MCF 10A (cell line): ENCODE results near the gene CNTNAP2. TPM values are rescaled to one million over a fixed set of nuclear protein-coding genes. Genes with fewer than 3 reads are reported as not detected.

Source experiments
- BruUV-seq: library from RNA; stranded (reverse); fragments of 400-500 nt; replicated peaks from 2 replicates; lab custom pipeline; 2021; lab: Mats Ljungman, UMichigan
- CTCF ChIA-PET: fragments of 300-600 bp; sonication (Branson Sonifier 250); formaldehyde crosslinking; extraction: SDS; loops from one replicate; lab custom pipeline; 2021; ENCODE audit warnings: antibody characterized with exemption, inconsistent platforms; lab: Yijun Ruan, JAX
- POLR2A ChIA-PET: fragments of 300-600, 350-650 bp; sonication (Branson Sonifier 250); formaldehyde crosslinking; extraction: SDS; loops from one replicate; lab custom pipeline; 2020; ENCODE audit warnings: antibody characterized with exemption, inconsistent platforms; lab: Yijun Ruan, JAX
- DNase-seq: peaks from one replicate; pipeline ENCODE4 v3.0.0-alpha.2; 2018; ENCODE audit not compliant: unreplicated experiment
- H3K27ac Mint-ChIP-seq: one replicate; pipeline ENCODE4 v1.8.0; 2022; ENCODE audit warnings: mild to moderate bottlenecking, low read depth, mixed read lengths; ENCODE audit not compliant: unreplicated experiment
- H3K27me3 Mint-ChIP-seq: one replicate; pipeline ENCODE4 v1.8.0; 2022; ENCODE audit warnings: mixed read lengths; ENCODE audit not compliant: insufficient read depth, unreplicated experiment
- H3K36me3 Mint-ChIP-seq: one replicate; pipeline ENCODE4 v1.8.0; 2022; ENCODE audit warnings: mild to moderate bottlenecking, moderate library complexity, mixed read lengths; ENCODE audit not compliant: insufficient read depth, unreplicated experiment
- H3K4me1 Mint-ChIP-seq: one replicate; pipeline ENCODE4 v1.8.0; 2022; ENCODE audit warnings: mixed read lengths; ENCODE audit not compliant: insufficient read depth, unreplicated experiment
- H3K4me3 Mint-ChIP-seq: one replicate; pipeline ENCODE4 v1.8.0; 2022; ENCODE audit warnings: mild to moderate bottlenecking, moderate library complexity, mixed read lengths; ENCODE audit not compliant: unreplicated experiment
- H3K9me3 Mint-ChIP-seq: one replicate; pipeline ENCODE4 v1.8.0; 2022; ENCODE audit warnings: mixed read lengths; ENCODE audit not compliant: unreplicated experiment
- intact Hi-C: fragments of 100-400 bp; cut with micrococcal nuclease; formaldehyde crosslinking; loops from 2 replicates; pipeline ENCODE4 v1.14.1; 2022
- total RNA-seq: library from RNA; stranded (reverse); gene quantifications from 2 replicates; pipeline ENCODE4 v1.2.3, GENCODE V29; 2022
- TF ChIP-seq, protein P1 (sequence below): fragments of 200-600 bp; IDR thresholded peaks from one replicate; pipeline ENCODE4 v1.8.0; 2022; ENCODE audit warnings: antibody characterized with exemption, mild to moderate bottlenecking; ENCODE audit not compliant: unreplicated experiment

CNTNAP2 gene
- total RNA-seq, 1 experiment from 2014 or later, result 1.1 TPM

DNA sequence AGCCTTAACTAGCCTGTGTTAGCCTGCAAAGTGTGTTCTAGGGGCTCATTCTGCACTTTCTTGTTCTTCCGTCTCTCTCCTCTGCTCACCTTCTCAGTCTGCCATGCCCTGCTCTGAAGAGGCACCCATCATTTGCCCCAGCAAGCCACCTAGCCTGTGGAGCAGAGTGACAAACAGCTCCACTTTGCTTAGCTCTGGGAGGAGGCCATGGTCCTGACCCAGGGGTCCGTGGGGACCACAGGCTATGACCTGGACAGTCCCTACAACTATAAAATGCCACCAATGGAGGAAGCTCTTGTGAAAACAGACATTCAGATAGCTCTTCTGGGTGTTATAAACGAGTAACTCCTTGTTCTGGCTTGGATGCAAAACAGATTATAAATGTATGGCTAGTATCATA lies 1029.6 kb downstream of the CNTNAP2 start:
- H3K4me1 Mint-ChIP-seq, result no peaks in the 10 kb centered on the region
- no TSS peak for BruUV-seq
- DNase-seq, result no peak
- TF ChIP-seq, protein P1, sequence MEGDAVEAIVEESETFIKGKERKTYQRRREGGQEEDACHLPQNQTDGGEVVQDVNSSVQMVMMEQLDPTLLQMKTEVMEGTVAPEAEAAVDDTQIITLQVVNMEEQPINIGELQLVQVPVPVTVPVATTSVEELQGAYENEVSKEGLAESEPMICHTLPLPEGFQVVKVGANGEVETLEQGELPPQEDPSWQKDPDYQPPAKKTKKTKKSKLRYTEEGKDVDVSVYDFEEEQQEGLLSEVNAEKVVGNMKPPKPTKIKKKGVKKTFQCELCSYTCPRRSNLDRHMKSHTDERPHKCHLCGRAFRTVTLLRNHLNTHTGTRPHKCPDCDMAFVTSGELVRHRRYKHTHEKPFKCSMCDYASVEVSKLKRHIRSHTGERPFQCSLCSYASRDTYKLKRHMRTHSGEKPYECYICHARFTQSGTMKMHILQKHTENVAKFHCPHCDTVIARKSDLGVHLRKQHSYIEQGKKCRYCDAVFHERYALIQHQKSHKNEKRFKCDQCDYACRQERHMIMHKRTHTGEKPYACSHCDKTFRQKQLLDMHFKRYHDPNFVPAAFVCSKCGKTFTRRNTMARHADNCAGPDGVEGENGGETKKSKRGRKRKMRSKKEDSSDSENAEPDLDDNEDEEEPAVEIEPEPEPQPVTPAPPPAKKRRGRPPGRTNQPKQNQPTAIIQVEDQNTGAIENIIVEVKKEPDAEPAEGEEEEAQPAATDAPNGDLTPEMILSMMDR, result no peak
- H3K27ac Mint-ChIP-seq, result no peak overlapping the region
- H3K9me3 Mint-ChIP-seq, result peaks cover 9% of the 10 kb centered on the region
- CTCF ChIA-PET, result no interaction called here
- intact Hi-C loops, result no loop called here
- H3K4me3 Mint-ChIP-seq, result no peak overlapping the region
- H3K27me3 Mint-ChIP-seq, result peaks cover 62% of the 10 kb centered on the region
- H3K36me3 Mint-ChIP-seq, result no peaks in the 10 kb centered on the region
- POLR2A ChIA-PET, result no interaction called here

DNA sequence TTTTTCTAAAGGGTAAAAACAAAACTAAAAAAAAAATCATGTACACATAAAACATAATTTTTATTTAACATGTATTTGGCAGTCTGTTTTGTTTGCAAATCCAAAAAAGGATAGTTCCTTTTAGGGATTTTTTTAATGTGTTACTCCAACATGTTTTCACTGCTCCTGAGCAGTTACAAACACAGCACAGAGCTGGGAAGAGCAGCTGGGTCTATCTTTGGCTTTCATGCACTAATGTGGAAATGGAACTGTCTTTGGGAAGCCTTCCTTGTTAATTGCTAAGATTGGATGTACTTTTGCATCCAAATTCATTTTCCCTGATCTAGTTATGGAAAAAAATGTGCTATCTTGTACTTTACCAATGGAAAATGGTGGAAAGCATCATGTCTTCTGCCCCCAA lies 1035.1 kb downstream of the CNTNAP2 start:
- H3K36me3 Mint-ChIP-seq, result no peaks in the 10 kb centered on the region
- no peak overlapping the region for H3K4me3 Mint-ChIP-seq
- no peaks in the 10 kb centered on the region for H3K4me1 Mint-ChIP-seq
- peaks cover 40% of the 10 kb centered on the region for H3K27me3 Mint-ChIP-seq
- H3K9me3 Mint-ChIP-seq, result peaks cover 9% of the 10 kb centered on the region
- ChIA-PET CTCF (no interaction called here), POLR2A (no interaction called here)
- TF ChIP-seq, protein P1, result no peak
- BruUV-seq, result no TSS peak
- no peak overlapping the region for H3K27ac Mint-ChIP-seq
- intact Hi-C loops, result no loop called here
- DNase-seq, result no peak

DNA sequence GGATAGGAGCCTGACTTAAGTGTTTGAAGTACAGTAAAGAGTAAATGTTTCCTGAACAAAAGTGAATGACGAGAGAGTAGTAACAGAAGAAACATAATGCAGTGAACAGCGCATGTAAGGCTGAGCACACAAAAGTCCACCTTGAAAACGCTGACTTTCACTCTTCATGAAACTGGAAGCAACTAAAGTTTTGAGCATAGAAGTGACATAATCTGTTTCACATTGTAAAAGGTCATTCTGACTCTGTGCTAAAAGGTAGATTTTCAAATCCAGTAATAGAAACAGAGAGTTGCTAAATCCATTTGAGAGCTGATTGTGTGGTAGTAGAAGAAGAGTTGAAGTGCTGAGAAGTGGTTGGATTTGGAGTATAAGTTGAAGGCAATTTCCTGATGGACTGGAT lies 1037.0 kb downstream of the CNTNAP2 start:
- no peaks in the 10 kb centered on the region for H3K4me1 Mint-ChIP-seq
- POLR2A ChIA-PET, result no interaction called here
- intact Hi-C loops, result no loop called here
- TF ChIP-seq, protein P1, result no peak
- no peak overlapping the region for H3K4me3 Mint-ChIP-seq
- DNase-seq, result no peak
- BruUV-seq, result no TSS peak
- peaks cover 42% of the 10 kb centered on the region for H3K27me3 Mint-ChIP-seq
- H3K9me3 Mint-ChIP-seq, result peaks cover 9% of the 10 kb centered on the region
- no peak overlapping the region for H3K27ac Mint-ChIP-seq
- CTCF ChIA-PET, result no interaction called here
- H3K36me3 Mint-ChIP-seq, result no peaks in the 10 kb centered on the region

- ChIA-PET CTCF (no interaction called here), POLR2A (no interaction called here)
- no peak overlapping the region for H3K4me3 Mint-ChIP-seq
- DNase-seq, result no peak
- H3K9me3 Mint-ChIP-seq, result no peaks in the 10 kb centered on the region
- H3K4me1 Mint-ChIP-seq, result no peaks in the 10 kb centered on the region
- H3K36me3 Mint-ChIP-seq, result no peaks in the 10 kb centered on the region
- no TSS peak for BruUV-seq
- TF ChIP-seq, protein P1, result no peak
- no peak overlapping the region for H3K27ac Mint-ChIP-seq
- H3K27me3 Mint-ChIP-seq, result peaks cover 43% of the 10 kb centered on the region
- intact Hi-C loops, result no loop called here
These were observed 1044.8 kb downstream of the CNTNAP2 start for GRCh38 chr7:147161405-147161804.
